Keratinocyte (primary cell): ENCODE results near the gene TMEM135.

Source experiments
- EZH2 ChIP-seq: IDR thresholded peaks from one replicate; pipeline ENCODE4 v1.6.1; 2012; ENCODE audit warnings: inconsistent platforms, mild to moderate bottlenecking, low read length, moderate library complexity
- TF ChIP-seq, protein P1 (sequence below), 3 experiments: IDR thresholded peaks in 1 of 3; conservative IDR thresholded peaks in 1 of 3; optimal IDR thresholded peaks in 1 of 3; 2 replicates in 2 of 3; 3 replicates in 1 of 3; pipeline versions ENCODE3 to v1.5.1; 2011; ENCODE audit warnings: low read length in 3 of 3, mild to moderate bottlenecking in 3 of 3, moderate library complexity in 2 of 3, control low read depth in 1 of 3, inconsistent platforms in 1 of 3; ENCODE audit not compliant: insufficient read depth in 2 of 3; ENCODE audit errors: extremely low read depth in 1 of 3

GRCh38 chr11:87284306-87284705 is 246.6 kb downstream of the TMEM135 start:
- TF ChIP-seq, protein P1, sequence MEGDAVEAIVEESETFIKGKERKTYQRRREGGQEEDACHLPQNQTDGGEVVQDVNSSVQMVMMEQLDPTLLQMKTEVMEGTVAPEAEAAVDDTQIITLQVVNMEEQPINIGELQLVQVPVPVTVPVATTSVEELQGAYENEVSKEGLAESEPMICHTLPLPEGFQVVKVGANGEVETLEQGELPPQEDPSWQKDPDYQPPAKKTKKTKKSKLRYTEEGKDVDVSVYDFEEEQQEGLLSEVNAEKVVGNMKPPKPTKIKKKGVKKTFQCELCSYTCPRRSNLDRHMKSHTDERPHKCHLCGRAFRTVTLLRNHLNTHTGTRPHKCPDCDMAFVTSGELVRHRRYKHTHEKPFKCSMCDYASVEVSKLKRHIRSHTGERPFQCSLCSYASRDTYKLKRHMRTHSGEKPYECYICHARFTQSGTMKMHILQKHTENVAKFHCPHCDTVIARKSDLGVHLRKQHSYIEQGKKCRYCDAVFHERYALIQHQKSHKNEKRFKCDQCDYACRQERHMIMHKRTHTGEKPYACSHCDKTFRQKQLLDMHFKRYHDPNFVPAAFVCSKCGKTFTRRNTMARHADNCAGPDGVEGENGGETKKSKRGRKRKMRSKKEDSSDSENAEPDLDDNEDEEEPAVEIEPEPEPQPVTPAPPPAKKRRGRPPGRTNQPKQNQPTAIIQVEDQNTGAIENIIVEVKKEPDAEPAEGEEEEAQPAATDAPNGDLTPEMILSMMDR (optimal IDR thresholded peaks at IDR 0.05 in 1 of 3, IDR thresholded peaks at IDR 0.05 in 1 of 3, conservative IDR thresholded peaks at IDR 0.05 in 1 of 3; ENCODE audit: extremely low read depth in 1 of 3, insufficient read depth in 2 of 3, low read length in 3 of 3): no peak
- TF ChIP-seq EZH2: no peak
